ENCODE measurements around the gene HES2.
"Not testable (repeated sequence)": the region's sequence is repeated elsewhere in the genome, so short reads cannot be mapped to it uniquely, and the experiment has no call there.

The HES2 gene

DNA sequence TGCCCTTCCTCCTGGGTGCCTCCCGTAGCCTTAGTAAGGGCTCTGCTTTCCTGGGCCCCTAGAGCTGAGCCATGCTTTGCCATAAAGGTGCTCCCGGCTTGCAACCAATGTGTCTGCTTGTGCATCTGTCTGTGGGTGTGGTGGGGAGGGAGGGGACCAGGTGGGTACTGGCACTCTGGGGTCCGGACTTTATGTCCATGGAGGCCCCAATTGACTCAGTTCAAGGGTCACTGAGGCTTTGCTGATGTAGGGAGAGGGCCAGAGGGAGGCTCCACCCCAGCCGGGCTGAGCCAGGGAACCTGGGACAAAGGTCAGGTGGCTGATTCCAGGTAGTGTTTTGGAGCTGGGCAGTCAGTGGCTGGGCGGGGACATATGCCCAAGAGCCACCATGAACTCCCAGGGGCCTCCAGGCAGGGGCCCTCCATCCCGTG lies 31.2 kb upstream of the HES2 start:
- WGBS: 90% methylated on average over 6 of the region's 6 CpGs

DNA sequence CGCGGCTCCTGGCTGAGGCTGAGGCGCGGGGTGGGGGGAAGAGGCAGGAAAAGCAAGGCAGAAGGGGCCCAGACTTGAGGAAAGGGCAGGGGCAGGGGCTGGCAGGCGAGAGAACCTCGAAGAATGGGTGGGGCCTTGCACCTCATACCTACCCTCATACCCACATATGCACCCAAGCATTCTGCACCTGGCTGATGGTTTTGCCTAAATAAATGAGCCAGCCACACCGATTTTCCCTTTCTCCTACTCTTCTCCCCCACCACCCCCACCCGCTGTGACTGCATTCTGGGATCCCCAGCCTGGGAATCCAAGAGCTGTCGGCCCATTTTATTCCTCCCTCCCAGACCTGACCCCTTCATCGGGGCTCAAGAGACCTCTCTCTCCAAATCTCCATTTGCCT lies 30.8 kb upstream of the HES2 start:
- peaks cover 10% of the 10 kb centered on the region; the same call in 1 of the 2 replicates for H3K4me1 ChIP-seq (ENCODE audit: insufficient read depth, low read length)
- not testable (repeated sequence) for H3K4me3 ChIP-seq (ENCODE audit: low read length); H3K27ac ChIP-seq (ENCODE audit: low read depth, low read length)

More for the DNA sequence above, 31.2 kb upstream of the HES2 start:
- Histone ChIP-seq H3K27ac (ENCODE audit: low read depth, low read length) (no peak overlapping the region), H3K9ac (ENCODE audit: low read depth, low read length) (no peak overlapping the region), H3K4me1 (ENCODE audit: insufficient read depth, low read length) (peaks cover 10% of the 10 kb centered on the region; the same call in 1 of the 2 replicates), H3K4me3 (ENCODE audit: low read length) (no peak overlapping the region), H3K27me3 (ENCODE audit: insufficient read depth, low read length) (peaks cover 79% of the 10 kb centered on the region), H3K9me3 (ENCODE audit: insufficient read depth, low read depth, low read length) (no peaks in the 10 kb centered on the region), H3K36me3 (ENCODE audit: insufficient read depth, low read length) (no peaks in the 10 kb centered on the region)

GRCh38 chr1:6450005-6450450 lies 30.3 kb upstream of the HES2 start:
- peaks cover 10% of the 10 kb centered on the region; the same call in 1 of the 2 replicates for H3K4me1 ChIP-seq (ENCODE audit: insufficient read depth, low read length)
- H3K9me3 ChIP-seq (ENCODE audit: insufficient read depth, low read depth, low read length): no peaks in the 10 kb centered on the region
- no peak overlapping the region for H3K9ac ChIP-seq (ENCODE audit: low read depth, low read length)
- H3K4me3 ChIP-seq (ENCODE audit: low read length): no peak overlapping the region
- H3K27ac ChIP-seq (ENCODE audit: low read depth, low read length): no peak overlapping the region
- 64% methylated on average over 6 of the region's 7 CpGs for WGBS
- peaks cover 70% of the 10 kb centered on the region for H3K27me3 ChIP-seq (ENCODE audit: insufficient read depth, low read length)
- no peaks in the 10 kb centered on the region for H3K36me3 ChIP-seq (ENCODE audit: insufficient read depth, low read length)

More for the DNA sequence above, 30.8 kb upstream of the HES2 start:
- H3K9me3 ChIP-seq (ENCODE audit: insufficient read depth, low read depth, low read length); H3K9ac ChIP-seq (ENCODE audit: low read depth, low read length); H3K36me3 ChIP-seq (ENCODE audit: insufficient read depth, low read length): not testable (repeated sequence)
- H3K27me3 ChIP-seq (ENCODE audit: insufficient read depth, low read length): peaks cover 75% of the 10 kb centered on the region
- WGBS: 65% methylated on average over 10 of the region's 10 CpGs

- Histone ChIP-seq H3K4me1 (ENCODE audit: insufficient read depth, low read length) (peaks cover 10% of the 10 kb centered on the region; the same call in 1 of the 2 replicates), H3K27ac (ENCODE audit: low read depth, low read length) (no peak overlapping the region), H3K9me3 (ENCODE audit: insufficient read depth, low read depth, low read length) (no peaks in the 10 kb centered on the region), H3K9ac (ENCODE audit: low read depth, low read length) (no peak overlapping the region), H3K4me3 (ENCODE audit: low read length) (peak overlapping the region; percentile 57), H3K36me3 (ENCODE audit: insufficient read depth, low read length) (no peaks in the 10 kb centered on the region), H3K27me3 (ENCODE audit: insufficient read depth, low read length) (peaks cover 60% of the 10 kb centered on the region)
- 4% methylated on average over 61 of the region's 66 CpGs for WGBS
These were observed 29.3 kb upstream of the HES2 start for GRCh38 chr1:6448749-6449631.

DNA sequence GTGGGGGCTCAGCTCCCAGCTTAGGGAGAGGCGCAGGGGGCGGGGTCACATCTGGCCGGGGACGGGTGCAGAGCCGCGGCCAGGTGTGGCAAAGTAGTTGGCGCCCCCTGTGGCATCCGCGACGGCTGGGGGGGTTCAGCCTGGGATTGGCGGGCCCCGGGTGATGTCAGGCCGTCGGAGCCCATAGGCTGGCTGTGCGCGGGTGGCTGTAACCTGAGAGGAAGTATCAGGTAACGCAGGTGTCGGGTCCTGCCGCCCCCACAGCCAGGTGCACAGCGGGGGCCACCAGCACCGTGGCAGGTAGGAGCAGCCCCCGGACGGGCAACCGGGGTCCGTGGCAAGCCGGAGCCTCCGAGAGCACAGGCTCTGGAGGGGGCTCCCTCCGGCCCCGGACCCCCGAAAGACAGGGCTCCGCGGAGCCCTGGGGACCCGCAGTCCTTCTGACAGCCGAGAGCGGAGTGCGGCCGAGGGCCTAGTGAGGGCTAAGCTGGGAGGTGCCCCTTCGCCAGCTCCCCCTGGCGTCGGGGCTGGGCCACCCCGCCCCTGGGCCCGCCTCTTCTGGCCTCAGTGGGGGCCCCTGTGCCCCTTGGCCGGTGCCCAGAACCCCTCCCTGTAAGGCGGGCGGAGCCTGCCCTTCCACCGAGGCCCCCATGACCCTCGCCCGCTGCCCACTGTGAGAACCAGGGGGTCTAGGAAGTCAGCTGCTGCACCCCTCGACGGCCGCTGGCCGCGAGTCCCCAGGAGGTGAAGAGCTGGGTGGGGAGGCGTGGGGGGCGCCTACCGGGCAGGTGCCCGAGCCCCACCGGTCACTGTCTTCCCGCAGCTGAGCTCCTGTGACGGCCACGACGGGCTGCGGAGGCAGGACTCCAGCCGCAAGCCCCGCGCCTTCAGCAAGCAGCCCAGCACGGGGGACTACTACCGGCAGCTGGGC lies 28.4 kb upstream of the HES2 start:
- Histone ChIP-seq H3K27me3 (ENCODE audit: insufficient read depth, low read length) (peaks cover 51% of the 10 kb centered on the region), H3K27ac (ENCODE audit: low read depth, low read length) (no peak overlapping the region; the same call in 1 of the 2 replicates), H3K4me3 (ENCODE audit: low read length) (peak overlapping the region; percentile 57), H3K4me1 (ENCODE audit: insufficient read depth, low read length) (peaks cover 10% of the 10 kb centered on the region; the same call in 1 of the 2 replicates), H3K36me3 (ENCODE audit: insufficient read depth, low read length) (no peaks in the 10 kb centered on the region), H3K9ac (ENCODE audit: low read depth, low read length) (peak overlapping the region; percentile 43; the same call in 1 of the 2 replicates), H3K9me3 (ENCODE audit: insufficient read depth, low read depth, low read length) (no peaks in the 10 kb centered on the region)
- 4% methylated on average over 68 of the region's 68 CpGs for WGBS

GRCh38 chr1:6447016-6447817 lies 27.5 kb upstream of the HES2 start:
- Histone ChIP-seq H3K9ac (ENCODE audit: low read depth, low read length) (peak overlapping the region; percentile 43), H3K4me3 (ENCODE audit: low read length) (peak overlapping the region; percentile 57)

GRCh38 chr1:6446665-6447015 lies 26.9 kb upstream of the HES2 start:
- Histone ChIP-seq H3K4me3 (ENCODE audit: low read length) (peak overlapping the region; percentile 57), H3K9ac (ENCODE audit: low read depth, low read length) (peak overlapping the region; percentile 43; the same call in 1 of the 2 replicates)

More at GRCh38 chr1:6447016-6447817, 27.5 kb upstream of the HES2 start:
- Histone ChIP-seq H3K27ac (ENCODE audit: low read depth, low read length) (peak overlapping the region; percentile 49; the same call in 1 of the 2 replicates), H3K36me3 (ENCODE audit: insufficient read depth, low read length) (no peaks in the 10 kb centered on the region), H3K27me3 (ENCODE audit: insufficient read depth, low read length) (peaks cover 42% of the 10 kb centered on the region), H3K4me1 (ENCODE audit: insufficient read depth, low read length) (peaks cover 10% of the 10 kb centered on the region; the same call in 1 of the 2 replicates), H3K9me3 (ENCODE audit: insufficient read depth, low read depth, low read length) (no peaks in the 10 kb centered on the region)
- WGBS: 2% methylated on average over 67 of the region's 67 CpGs

GRCh38 chr1:6445929-6446328 lies 26.2 kb upstream of the HES2 start:
- not testable (repeated sequence) for H3K36me3 ChIP-seq (ENCODE audit: insufficient read depth, low read length); H3K9me3 ChIP-seq (ENCODE audit: insufficient read depth, low read depth, low read length); H3K9ac ChIP-seq (ENCODE audit: low read depth, low read length); H3K4me3 ChIP-seq (ENCODE audit: low read length); H3K27ac ChIP-seq (ENCODE audit: low read depth, low read length)
- WGBS: 95% methylated on average over 3 of the region's 4 CpGs
- peaks cover 47% of the 10 kb centered on the region for H3K27me3 ChIP-seq (ENCODE audit: insufficient read depth, low read length)
- H3K4me1 ChIP-seq (ENCODE audit: insufficient read depth, low read length): peaks cover 10% of the 10 kb centered on the region; the same call in 1 of the 2 replicates

More at GRCh38 chr1:6446665-6447015, 26.9 kb upstream of the HES2 start:
- Histone ChIP-seq H3K27me3 (ENCODE audit: insufficient read depth, low read length) (peaks cover 43% of the 10 kb centered on the region), H3K36me3 (ENCODE audit: insufficient read depth, low read length) (no peaks in the 10 kb centered on the region), H3K9me3 (ENCODE audit: insufficient read depth, low read depth, low read length) (no peaks in the 10 kb centered on the region), H3K27ac (ENCODE audit: low read depth, low read length) (no peak overlapping the region), H3K4me1 (ENCODE audit: insufficient read depth, low read length) (peaks cover 10% of the 10 kb centered on the region; the same call in 1 of the 2 replicates)
- 60% methylated on average over 4 of the region's 4 CpGs for WGBS

DNA sequence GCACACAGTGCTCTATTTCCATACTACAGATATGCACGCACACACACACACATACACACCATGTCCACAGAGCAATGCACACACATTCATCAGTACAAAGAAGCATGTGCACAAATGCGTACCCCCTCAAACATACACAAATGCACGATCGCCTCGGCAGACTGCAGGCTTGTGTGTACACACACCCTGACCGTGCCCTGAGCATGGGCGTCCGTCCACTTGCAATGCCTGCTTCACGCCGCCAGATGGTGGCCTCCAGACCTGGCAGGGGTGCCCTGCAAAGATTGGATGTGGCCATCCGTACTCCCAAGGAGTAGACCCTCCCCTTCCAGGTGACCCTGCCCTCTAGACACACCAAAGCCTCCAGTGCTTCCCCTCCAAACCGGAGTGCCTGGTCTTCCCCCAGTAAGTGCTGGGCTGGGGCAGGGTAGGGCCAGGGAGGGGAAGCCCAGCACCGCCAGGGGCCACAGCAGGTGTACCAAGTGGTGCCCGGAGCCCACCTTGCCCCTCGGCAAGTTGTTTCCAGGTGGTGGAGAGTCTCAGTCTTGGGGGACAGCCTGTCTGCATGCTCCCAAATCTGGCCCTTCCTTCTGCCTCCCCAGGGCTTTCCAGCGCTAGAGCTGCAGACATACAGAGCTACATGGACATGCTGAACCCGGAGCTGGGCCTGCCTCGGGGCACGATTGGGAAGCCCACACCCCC lies 25.5 kb upstream of the HES2 start:
- no peak overlapping the region for H3K27ac ChIP-seq (ENCODE audit: low read depth, low read length)
- peaks cover 10% of the 10 kb centered on the region; the same call in 1 of the 2 replicates for H3K4me1 ChIP-seq (ENCODE audit: insufficient read depth, low read length)
- no peak overlapping the region for H3K4me3 ChIP-seq (ENCODE audit: low read length)
- 78% methylated on average over 15 of the region's 19 CpGs for WGBS
- H3K9me3 ChIP-seq (ENCODE audit: insufficient read depth, low read depth, low read length): no peaks in the 10 kb centered on the region
- H3K9ac ChIP-seq (ENCODE audit: low read depth, low read length): no peak overlapping the region
- peaks cover 51% of the 10 kb centered on the region for H3K27me3 ChIP-seq (ENCODE audit: insufficient read depth, low read length)
- no peaks in the 10 kb centered on the region for H3K36me3 ChIP-seq (ENCODE audit: insufficient read depth, low read length)

- Histone ChIP-seq H3K4me3 (ENCODE audit: low read length) (no peak overlapping the region), H3K4me1 (ENCODE audit: insufficient read depth, low read length) (0 out of 2 replicates have a peak, but pooled peaks cover 4% of the 10 kb centered on the region), H3K27ac (ENCODE audit: low read depth, low read length) (no peak overlapping the region), H3K9ac (ENCODE audit: low read depth, low read length) (no peak overlapping the region), H3K36me3 (ENCODE audit: insufficient read depth, low read length) (no peaks in the 10 kb centered on the region), H3K27me3 (ENCODE audit: insufficient read depth, low read length) (peaks cover 50% of the 10 kb centered on the region), H3K9me3 (ENCODE audit: insufficient read depth, low read depth, low read length) (no peaks in the 10 kb centered on the region)
- WGBS: 94% methylated on average over 15 of the region's 15 CpGs
These were observed 24.7 kb upstream of the HES2 start for GRCh38 chr1:6444377-6444776.

All from HUES64 (cell line).